CD4-positive, alpha-beta T cell treated with Interleukin-2 at 100 ng/mL for 4 hours (primary cell): ENCODE data around the gene WASF3.

Source experiments
- DNase-seq: peaks from one replicate; pipeline ENCODE4 v3.0.0-alpha.2; 2020; ENCODE audit warnings: low spot score

Gene WASF3

DNA sequence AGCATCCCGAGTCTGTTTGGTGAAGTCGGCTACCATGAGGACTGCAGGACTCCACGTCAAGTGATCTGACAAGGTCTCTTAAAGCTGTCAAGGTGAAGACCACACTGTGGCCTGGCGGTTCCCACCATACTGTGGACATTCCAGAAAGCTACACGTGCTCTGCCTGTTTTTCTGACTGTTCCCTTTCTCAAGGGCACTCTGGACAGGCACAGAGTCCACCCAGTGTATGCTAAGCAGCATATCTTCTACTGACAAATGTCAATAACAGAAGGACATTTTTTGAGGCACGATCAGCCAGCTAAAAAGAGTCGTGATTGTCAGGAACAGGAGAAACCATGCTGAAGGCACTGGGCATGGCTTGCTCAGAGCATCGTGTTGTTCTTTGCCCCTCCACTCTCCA, 12.8 kb upstream of the WASF3 start:
- DNase-seq: no peak

GRCh38 chr13:26548205-26548765, 9.2 kb upstream of the WASF3 start:
- no peak for DNase-seq

GRCh38 chr13:26549713-26550112, 7.8 kb upstream of the WASF3 start:
- no peak for DNase-seq

DNA sequence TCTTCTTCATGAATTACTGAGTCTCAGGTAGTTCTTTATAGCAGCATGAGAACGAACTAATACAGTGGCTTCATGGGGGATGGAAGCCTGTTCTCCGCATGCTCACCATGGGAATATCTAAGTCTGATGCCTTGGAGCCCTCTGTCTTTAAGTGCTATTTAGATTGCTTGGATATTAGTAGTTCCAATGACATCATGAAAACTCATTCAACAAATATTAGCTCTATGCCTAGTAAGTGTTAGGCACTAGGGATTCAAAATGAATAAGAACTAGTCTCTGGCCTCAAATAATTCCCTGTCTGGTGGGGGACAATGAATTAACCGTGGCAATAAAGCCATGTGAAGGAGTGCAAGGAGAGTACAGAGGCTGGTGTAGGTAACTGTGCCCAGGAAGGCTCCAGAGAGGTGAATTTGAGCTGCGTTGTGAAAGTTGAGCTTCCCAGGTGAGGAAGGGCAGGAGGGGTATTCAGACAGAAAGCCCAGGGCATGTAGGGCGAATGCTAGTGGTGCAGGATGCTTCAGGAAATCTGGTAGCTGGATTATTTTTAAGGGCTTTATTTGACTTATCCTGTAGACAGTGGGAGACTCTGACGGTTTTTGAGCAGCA, 6.1 kb upstream of the WASF3 start:
- no peak for DNase-seq

DNA sequence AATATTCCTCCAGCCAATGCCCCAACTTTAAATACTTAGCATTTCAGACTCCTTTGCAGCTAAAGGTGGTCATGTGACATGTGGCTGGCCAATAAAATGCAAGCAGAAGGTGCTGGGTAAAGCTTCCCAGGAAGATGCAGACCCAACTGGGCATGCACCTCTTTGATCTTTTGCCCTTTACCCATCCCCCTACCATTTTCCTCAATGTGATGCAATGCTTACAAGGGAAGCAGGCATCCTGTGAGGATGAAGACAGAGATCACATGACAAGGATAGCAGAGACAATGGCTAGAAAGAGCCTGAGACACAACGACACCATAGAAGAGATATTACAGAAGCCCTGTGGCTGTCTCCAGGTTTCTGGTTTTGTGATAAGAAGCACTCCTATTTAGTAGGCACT, 2.1 kb upstream of the WASF3 start:
- no peak for DNase-seq

- DNase-seq: no peak
Observed at GRCh38 chr13:26557051-26557392, 461 bp upstream of the WASF3 start.

DNA sequence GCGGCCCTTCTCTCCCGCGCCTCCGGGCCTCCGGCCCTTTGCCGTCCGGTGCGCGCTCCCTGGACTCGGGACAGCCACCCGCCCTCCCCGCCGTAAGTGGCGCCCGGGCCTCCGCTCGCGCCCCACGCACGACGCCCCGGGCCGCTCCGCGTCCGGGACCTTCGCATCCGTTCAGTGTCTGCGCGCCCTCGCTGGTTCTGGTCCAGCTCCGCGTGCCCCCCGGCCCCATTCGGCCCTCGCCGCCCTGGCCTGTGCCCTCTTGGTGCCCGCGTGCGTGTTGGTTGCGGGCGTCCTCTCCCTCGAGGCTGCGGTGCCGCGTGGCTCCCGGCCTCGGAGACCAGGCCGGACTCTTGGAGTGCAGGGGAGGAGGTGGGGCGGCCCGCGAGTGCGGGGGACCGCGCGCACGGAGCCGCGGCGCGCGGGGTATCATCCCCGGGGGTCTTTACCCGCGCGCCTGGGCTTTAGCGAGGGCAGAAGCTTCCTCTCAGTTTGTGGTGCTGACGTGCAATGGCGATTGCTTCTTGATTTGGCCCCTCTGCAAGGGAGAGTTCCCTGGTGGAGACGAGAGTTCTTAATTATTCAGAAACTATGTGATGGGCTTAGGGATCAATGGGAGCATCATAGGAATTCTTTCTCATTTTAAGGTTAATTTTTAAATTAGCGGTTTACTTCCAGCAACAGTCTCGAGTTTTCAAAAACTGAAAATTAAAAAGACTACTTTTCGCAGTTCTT, 757 bp downstream of the WASF3 start:
- DNase-seq: no peak

- DNase-seq: no peak
Observed at GRCh38 chr13:26558987-26559386, 1.5 kb downstream of the WASF3 start.

- DNase-seq: no peak
Observed at GRCh38 chr13:26560456-26560855, 3.0 kb downstream of the WASF3 start.

GRCh38 chr13:26561067-26561466, 3.6 kb downstream of the WASF3 start:
- no peak for DNase-seq

GRCh38 chr13:26561651-26562511, 4.4 kb downstream of the WASF3 start:
- DNase-seq: no peak

GRCh38 chr13:26562512-26562890, 5.0 kb downstream of the WASF3 start:
- no peak for DNase-seq

DNA sequence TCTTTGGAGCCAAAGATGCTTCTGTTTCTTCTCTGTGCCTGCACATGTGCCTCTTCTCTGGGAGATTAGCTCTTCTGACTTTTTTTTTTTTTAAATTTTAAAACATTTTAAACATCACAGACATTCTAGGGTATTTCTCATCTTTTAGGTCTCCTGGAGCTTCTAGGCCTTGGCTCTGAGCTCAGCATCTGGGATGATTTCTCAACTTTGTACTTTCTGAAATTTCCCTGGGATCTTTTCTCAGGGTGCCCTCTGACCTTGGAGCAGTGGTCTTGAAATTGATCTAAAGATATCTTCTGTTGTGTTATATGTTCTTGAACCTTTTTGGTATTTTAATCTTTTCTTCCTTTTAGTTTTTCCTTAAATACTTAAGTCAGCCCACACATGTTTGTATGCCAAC, 6.2 kb downstream of the WASF3 start:
- DNase-seq: no peak

DNA sequence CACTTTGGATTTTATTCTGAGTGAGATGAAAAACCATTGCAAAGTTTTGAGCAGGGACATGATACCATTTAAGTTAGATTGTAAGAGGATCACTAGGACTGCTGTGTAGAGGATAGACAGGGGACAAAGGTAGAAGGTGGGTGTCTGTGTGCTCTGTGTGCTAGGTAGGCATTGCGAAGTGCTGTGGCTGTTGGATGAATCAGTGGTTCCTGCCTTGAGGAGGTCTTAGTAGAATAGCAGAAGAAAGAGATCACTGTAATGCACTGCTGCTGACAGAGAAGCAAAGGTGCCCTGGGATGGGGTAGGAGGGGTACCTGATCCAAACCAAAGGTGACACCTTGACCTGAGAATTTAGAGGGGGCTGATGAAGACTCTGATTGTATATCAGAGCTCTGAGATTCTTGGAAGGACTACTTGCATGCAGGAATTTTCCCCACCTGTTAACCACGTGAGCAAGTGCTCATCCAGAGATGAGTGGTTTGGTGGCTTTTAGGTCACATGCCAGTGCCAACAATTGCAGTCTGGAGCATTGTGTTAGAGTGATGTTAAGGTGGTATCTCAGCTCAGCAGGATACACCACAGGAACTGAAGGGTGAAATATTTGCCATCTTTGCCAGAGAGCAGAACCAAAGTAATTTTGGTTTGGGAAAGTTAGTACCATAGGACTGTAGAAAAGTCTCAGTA, 10.8 kb downstream of the WASF3 start:
- DNase-seq: no peak

- no peak for DNase-seq
Observed at GRCh38 chr13:26571518-26571917, 14.0 kb downstream of the WASF3 start.

DNA sequence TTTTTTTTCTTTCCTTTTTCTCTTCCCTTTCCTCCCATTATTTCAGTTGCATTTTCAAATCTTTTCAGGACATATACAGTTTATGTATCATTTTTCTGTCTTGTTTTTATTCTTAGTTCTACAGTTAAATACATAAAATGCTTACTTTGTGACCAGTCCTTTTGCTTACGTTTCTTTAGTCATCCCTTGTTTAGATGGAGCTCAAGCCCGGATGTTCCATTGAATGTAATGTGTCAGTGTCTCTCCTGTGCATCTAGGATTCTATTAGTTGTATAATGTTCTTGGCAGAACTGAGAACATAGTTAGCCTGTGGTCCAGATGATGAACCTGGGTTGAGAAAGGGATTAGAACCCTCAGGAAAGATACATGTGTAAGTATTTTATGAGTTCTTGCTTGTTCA, 17.8 kb downstream of the WASF3 start:
- DNase-seq: no peak

- no peak for DNase-seq
Observed at GRCh38 chr13:26579580-26579979, 22.1 kb downstream of the WASF3 start.

DNA sequence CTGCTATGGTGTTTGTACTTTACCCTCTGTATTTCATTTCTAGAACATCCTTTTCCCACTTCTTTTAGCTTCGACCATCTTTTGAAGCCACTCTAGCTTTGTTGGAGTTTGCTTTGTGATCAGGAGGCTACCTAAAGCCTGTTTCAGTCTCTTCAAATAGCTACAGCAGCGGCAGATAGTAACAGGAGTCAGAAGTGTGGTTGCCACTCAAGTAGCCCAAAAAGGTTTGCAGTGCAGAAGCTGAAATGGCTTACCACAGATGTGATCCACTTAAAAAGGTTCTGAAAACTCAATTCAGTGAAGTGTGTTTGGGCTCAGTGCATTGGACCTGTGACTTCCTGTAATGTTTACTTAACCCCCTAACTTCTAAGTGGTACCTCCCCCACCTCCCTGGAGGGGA, 26.2 kb downstream of the WASF3 start:
- DNase-seq: no peak

- DNase-seq: no peak
Observed at GRCh38 chr13:26584713-26585112, 27.2 kb downstream of the WASF3 start.

GRCh38 chr13:26585136-26585535, 27.7 kb downstream of the WASF3 start:
- no peak for DNase-seq

- DNase-seq: no peak
Observed at GRCh38 chr13:26587251-26587650, 29.8 kb downstream of the WASF3 start.

GRCh38 chr13:26589226-26589625, 31.7 kb downstream of the WASF3 start:
- DNase-seq: no peak
